Stimulated activated CD4-positive, alpha-beta T cell treated with anti-CD3 and anti-CD28 coated beads, Interleukin-1b, Interleukin-23, amount 100 ng/mL, for 4 hours (primary cell): ENCODE measurements around the gene DNAI1.
A peak's percentile ranks its signal among the peaks of the same experiment; 100 is the strongest.

ENCODE experiments used
- DNase-seq, 2 donors: peaks; one replicate each; pipeline ENCODE4 v3.0.0-alpha.2; 2020; ENCODE audit warnings: low read depth in 2 of 2

Gene DNAI1

DNA sequence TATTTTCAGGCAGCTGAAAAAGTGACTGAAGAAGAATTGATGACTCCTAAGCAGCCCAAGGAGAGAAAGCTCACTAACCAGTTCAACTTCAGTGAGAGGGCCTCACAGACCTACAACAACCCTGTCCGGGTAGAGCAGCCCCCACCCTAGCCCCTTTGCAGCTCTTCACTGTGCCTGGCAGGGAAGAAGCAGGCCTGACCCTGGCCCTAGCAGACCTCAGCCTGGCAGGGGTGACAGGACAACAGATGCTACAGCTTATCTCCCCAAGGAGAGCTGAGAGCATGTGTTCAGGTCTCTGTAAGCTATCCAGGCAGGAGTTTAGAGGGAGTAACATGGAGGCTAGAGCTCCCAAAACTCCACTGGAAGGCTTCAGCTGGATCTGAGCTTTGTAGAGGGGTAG lies 31.8 kb downstream of the DNAI1 start:
- DNase-seq: no peak

GRCh38 chr9:34490760-34491159 lies 32.2 kb downstream of the DNAI1 start:
- no peak for DNase-seq

- DNase-seq: no peak
Observed at GRCh38 chr9:34491596-34491995, 33.0 kb downstream of the DNAI1 start.

DNA sequence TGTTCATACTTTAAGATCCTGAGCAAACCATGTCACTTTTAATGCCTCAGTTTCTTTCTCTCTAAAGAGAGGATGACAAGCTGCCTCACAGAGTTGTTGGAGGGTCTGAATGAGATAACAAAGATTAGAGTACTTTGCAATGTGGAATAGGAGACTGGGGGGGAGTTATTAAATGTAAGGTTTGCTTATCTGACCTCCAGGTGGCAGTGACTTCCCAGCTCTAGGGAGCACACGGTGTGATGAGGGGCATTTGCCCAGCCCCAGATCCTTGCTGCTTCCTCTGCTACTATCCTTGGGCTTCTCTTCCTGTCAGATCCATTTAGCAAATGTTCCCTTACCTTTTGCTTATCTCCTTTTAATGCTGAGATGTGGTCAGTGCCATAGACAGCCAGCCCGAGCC lies 33.4 kb downstream of the DNAI1 start:
- no peak for DNase-seq

GRCh38 chr9:34493972-34494535 lies 35.4 kb downstream of the DNAI1 start:
- DNase-seq: no peak

GRCh38 chr9:34496149-34496712 lies 37.6 kb downstream of the DNAI1 start:
- no peak for DNase-seq

DNA sequence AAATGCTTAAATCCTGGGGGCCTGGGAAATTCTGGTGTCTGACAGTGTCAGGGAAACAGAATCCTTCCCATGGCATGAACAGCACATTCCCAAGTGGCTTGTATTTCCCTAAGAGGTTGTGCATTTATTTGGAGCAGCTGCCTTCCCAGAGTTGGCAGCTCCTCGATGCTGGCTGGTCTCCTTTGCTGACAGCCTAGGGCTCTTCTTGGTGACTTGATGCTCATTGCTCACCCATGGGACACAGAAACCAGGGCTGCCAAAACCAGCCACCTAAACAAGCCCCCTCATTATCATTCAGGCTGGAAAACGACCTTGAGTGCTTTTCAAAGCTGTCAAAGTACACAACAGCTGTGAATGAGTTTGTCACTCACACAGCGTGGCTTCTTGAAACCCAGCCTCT lies 39.9 kb downstream of the DNAI1 start:
- no peak for DNase-seq

GRCh38 chr9:34499076-34499475 lies 40.5 kb downstream of the DNAI1 start:
- no peak for DNase-seq

- DNase-seq: peak; percentile 62 to 80
Observed at GRCh38 chr9:34500623-34501267, 42.1 kb downstream of the DNAI1 start.

- no peak for DNase-seq
Observed at GRCh38 chr9:34501372-34501771, 42.8 kb downstream of the DNAI1 start.

DNA sequence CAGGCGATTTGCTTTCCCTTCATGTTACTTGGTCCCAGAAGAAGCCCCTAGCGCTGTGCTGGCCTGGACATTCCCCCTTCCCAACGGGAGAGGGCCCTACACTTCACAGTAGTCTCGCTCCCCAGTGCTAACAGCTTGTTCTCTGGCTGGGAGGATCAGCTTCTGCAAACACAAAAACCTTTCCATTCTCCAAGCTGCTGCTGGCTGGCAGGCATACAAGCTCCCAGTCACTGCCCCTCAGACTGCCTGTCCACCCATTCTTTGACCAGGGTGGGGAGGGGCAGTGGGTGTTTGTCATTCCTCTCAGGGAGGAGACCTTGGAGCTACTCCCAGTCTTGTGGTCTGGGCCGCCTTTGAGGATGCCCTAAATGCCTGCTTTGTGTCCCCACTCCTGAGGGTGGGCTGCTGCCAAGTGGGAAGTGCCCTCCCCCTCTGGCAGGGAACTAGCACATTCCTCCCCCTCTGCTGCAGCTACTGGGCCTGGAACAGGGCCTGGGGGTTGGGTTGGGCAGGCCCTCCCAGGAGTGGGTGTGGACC lies 43.4 kb downstream of the DNAI1 start:
- no peak for DNase-seq

GRCh38 chr9:34502471-34502870 lies 43.9 kb downstream of the DNAI1 start:
- no peak for DNase-seq

DNA sequence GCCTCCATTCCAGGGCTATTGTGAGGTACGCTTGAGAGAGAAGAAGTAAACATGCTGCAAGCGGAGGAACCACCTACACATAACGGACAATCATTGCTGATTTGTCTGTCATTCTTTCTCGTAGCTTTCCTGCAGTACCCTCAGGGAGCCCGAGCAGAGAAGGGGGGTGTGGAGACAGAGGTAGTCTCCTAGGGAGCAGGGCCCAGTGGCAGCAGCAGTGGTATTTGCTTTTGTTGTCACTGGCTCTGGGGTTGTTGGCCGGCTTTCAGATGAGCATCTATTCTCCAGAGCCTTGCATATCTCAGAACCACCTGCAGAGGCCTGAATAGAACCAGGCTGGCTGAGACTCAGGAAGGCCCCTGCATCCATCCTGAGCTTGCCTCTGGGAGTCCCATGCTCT lies 44.3 kb downstream of the DNAI1 start:
- DNase-seq: no peak

DNA sequence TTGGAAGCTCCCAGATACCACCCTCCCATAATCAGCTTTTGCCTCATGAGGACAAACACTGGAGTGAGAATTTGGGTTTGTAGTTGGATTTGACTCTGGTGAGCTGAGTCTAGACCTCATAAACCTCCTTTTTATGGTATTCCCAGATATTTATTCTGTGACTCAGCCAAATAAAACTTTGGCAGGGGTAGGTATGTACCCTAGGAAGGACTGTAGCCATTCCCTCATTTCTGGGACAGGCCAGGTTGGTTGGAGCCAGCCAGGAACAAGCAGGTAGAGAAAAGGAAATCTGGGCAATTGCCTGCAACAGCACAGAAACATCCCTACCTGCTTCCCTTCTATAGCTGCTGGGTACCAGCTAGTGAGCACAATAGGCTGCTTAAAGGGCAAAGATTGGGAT lies 44.8 kb downstream of the DNAI1 start:
- no peak for DNase-seq

DNA sequence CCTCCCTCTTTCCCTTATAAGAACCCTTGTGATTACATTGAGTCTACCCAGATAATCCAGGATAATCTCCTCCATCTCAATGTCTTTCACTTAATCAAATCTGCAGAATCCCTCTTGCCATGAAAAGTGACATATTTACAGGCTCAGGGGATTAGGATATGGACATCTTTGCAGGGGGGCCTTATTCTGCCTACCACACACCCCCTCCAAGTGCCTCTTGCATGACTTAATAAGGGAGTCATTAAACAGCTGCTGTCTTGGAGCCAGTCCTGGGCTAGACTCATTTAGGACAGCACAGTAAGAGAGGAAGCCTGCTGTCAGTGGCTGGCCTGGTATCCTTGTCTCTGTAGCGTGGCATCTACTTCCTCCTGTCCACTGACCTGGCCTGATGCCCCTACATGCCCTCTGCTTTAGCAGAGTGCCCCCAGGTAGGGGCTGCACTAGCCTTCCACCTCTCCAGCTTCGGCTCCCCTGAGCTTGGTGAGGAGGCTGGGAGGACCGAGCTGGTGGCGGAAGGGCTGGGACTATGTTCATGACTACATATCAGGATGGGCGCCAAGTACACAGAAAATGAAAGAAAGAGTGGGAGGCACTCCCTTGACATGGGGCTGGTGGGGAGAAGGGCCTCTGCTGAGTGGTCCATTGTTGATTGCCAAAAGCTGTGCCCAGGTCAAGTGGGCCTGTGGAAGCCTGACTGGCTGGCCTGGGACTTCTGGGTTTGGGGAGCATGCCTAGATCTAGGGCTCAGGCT lies 46.9 kb downstream of the DNAI1 start:
- no peak for DNase-seq

DNA sequence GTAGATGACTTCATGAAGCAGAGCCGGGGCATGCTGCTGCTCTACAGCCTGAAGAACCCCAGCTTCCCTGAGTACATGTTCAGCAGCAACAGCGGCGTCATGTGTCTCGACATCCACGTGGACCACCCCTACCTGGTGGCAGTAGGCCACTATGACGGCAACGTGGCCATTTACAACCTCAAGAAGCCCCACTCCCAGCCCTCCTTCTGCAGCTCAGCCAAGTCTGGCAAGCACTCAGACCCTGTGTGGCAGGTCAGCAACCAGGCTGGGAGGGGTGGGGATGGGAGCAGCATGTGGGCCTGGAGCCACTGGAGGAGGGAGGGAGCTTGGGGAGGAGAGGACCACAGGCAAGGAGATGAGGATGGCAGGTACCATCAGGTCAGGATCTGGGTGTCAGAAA lies 48.0 kb downstream of the DNAI1 start:
- DNase-seq: no peak

- DNase-seq: no peak
Observed at GRCh38 chr9:34507556-34507955, 49.0 kb downstream of the DNAI1 start.

DNA sequence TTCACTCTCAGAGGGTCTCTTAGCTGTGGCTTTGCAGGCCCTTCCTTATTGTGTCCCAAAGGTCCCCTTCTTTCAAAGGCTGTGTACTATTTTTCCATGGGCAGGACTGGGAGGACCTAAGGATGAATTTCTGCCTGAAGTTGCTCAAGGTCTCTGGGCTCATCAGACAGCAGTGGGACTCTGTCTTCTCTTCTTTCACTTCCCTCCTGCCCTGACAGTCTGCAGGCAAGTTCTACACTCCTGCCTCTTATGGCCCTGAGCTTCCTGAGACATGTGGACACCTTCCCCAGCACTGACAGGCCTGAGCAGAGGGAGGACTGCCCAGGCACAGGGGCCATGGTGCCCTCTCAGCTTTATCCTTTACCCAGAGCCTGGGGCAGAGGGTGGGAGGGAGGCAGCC lies 49.4 kb downstream of the DNAI1 start:
- no peak for DNase-seq

DNA sequence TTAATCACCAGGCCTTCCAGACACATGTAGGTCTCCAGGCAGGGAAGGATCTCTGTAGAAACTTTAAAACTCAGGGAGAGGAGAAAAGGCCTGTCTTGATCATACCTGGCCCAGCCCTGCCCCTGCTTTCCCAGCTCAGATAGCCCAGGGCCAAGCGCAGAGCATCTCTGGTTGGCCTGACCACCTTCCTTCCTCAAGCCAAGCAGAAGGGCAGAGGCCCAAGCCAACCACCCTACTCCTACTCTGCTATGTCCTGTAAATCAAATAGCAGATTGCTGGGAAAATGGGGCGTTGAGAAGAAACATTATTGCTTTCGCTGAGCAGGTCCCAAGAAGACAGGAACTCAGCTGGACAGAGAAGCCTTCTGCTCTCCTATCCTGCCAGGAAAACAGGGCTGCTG lies 49.9 kb downstream of the DNAI1 start:
- no peak for DNase-seq

GRCh38 chr9:34508951-34509350 lies 50.3 kb downstream of the DNAI1 start:
- no peak for DNase-seq

- DNase-seq: no peak
Observed at GRCh38 chr9:34510497-34511468, 52.2 kb downstream of the DNAI1 start.
